HepG2 (cell line): ENCODE data around the gene SLC17A8. TPM values are rescaled to one million over a fixed set of nuclear protein-coding genes. Genes with fewer than 3 reads are reported as not detected.

ENCODE experiments used
- ATAC-seq: fragments of 200-7000 bp; cut with Tn5 transposase; 3 replicates; pipeline ENCODE4 v1.9.1; 2020; ENCODE audit warnings: mild to moderate bottlenecking, moderate library complexity
- BruUV-seq: library from RNA; stranded (reverse); fragments of 400-500 nt; replicated peaks from 2 replicates; lab custom pipeline; 2021; lab: Mats Ljungman, UMichigan
- CTCF ChIA-PET: fragments of 300-600 bp; formaldehyde crosslinking; extraction: SDS; loops from one replicate; lab custom pipeline; 2021; ENCODE audit warnings: low total read pairs, inconsistent platforms, low intra/inter-chr PET ratio; lab: Yijun Ruan, JAX
- POLR2A ChIA-PET: fragments of 350-600 bp; sonication (Branson Sonifier 250); formaldehyde crosslinking; loops from one replicate; lab custom pipeline; 2020; ENCODE audit warnings: antibody characterized with exemption, inconsistent platforms; lab: Yijun Ruan, JAX
- DNase-seq: peaks from one replicate; pipeline ENCODE4 v3.0.0-alpha.2; 2015; ENCODE audit warnings: low spot score
- FAIRE-seq: peaks from 3 replicates; lab custom pipeline; 2011; peaks lifted over from hg19 to GRCh38; lab: Jason Lieb, UNC
- H2AFZ ChIP-seq: one replicate; pipeline ENCODE4 v1.6.1; 2011; ENCODE audit warnings: low read length, inconsistent platforms
- H3K27ac ChIP-seq: fragments of 300-600 bp; 3 replicates; pipeline ENCODE4 v1.8.0; 2011; ENCODE audit warnings: mixed run types, mild to moderate bottlenecking, mixed read lengths, low read length, inconsistent platforms; ENCODE audit not compliant: insufficient read depth; ENCODE audit errors: extremely low read length
- H3K27me3 ChIP-seq, 2 experiments: fragments of 200-600 bp in 1 of 2; 2 replicates in 1 of 2; 3 replicates in 1 of 2; pipeline versions ENCODE4 v1.6.0 to v1.8.0; 2011; ENCODE audit warnings: low read length in 2 of 2, mild to moderate bottlenecking in 2 of 2, moderate library complexity in 2 of 2, inconsistent platforms in 1 of 2; ENCODE audit not compliant: insufficient read depth in 2 of 2, control insufficient read depth in 1 of 2
- H3K36me3 ChIP-seq, 2 experiments: fragments of 200-600 bp in 1 of 2; replicated peaks in 1 of 2; 2 replicates in 1 of 2; 3 replicates in 1 of 2; pipeline versions ENCODE4 v1.5.1 to v1.8.0; 2011; ENCODE audit warnings: low read length in 2 of 2, inconsistent platforms in 1 of 2; ENCODE audit not compliant: insufficient read depth in 2 of 2, control insufficient read depth in 1 of 2
- H3K4me1 ChIP-seq: 2 replicates; pipeline ENCODE4 v1.5.1; 2012; ENCODE audit warnings: low read length, inconsistent platforms; ENCODE audit not compliant: insufficient read depth
- H3K4me2 ChIP-seq: 2 replicates; pipeline ENCODE4 v1.6.0; 2011; ENCODE audit warnings: low read depth, low read length, inconsistent platforms
- H3K4me3 ChIP-seq, 3 experiments: fragments of 200-600 bp in 1 of 3; sonication (generic), shearing (Covaris generic) in 1 of 3; replicated peaks in 1 of 3; 2 replicates each; pipeline ENCODE4 v1.5.1; 2011 to 2016; ENCODE audit warnings: low read length in 3 of 3, inconsistent platforms in 2 of 3, low read depth in 2 of 3, mild to moderate bottlenecking in 2 of 3, control low read depth in 1 of 3, mixed read lengths in 1 of 3; ENCODE audit not compliant: insufficient read depth in 1 of 3
- H3K79me2 ChIP-seq: one replicate; pipeline ENCODE4 v1.6.1; 2011; ENCODE audit warnings: low read length, inconsistent platforms; ENCODE audit not compliant: insufficient read depth
- H3K9ac ChIP-seq: 2 replicates; pipeline ENCODE4 v1.6.0; 2011; ENCODE audit warnings: mild to moderate bottlenecking, low read depth, low read length, inconsistent platforms; ENCODE audit not compliant: insufficient read depth
- H3K9me3 ChIP-seq: 2 replicates; pipeline ENCODE4 v1.5.1; 2012; ENCODE audit warnings: mild to moderate bottlenecking, low read length
- H4K20me1 ChIP-seq: 2 replicates; pipeline ENCODE4 v1.6.0; 2011; ENCODE audit warnings: inconsistent platforms, mild to moderate bottlenecking, low read length, moderate library complexity; ENCODE audit not compliant: insufficient read depth
- FUBP1 ChIP-seq: sonication (generic); formaldehyde crosslinking; IDR thresholded peaks from 2 replicates; pipeline ENCODE4 v1.5.1; 2020; ENCODE audit warnings: missing genetic modification reagents, mild to moderate bottlenecking, borderline replicate concordance
- HDAC6 ChIP-seq: fragments of 200-600 bp; sonication (generic); IDR thresholded peaks from 2 replicates; pipeline ENCODE4 v1.7.0; 2017; ENCODE audit warnings: mild to moderate bottlenecking, antibody characterized with exemption, low read length, low read depth
- HNRNPL ChIP-seq: fragments of 200-400 bp; formaldehyde crosslinking; IDR thresholded peaks from 2 replicates; pipeline ENCODE4 v1.6.1; 2017; ENCODE audit warnings: mild to moderate bottlenecking, low read depth, low read length
- PCBP1 ChIP-seq: fragments of 200-400 bp; formaldehyde crosslinking; IDR thresholded peaks from 2 replicates; pipeline ENCODE4 v1.6.1; 2017; ENCODE audit warnings: mild to moderate bottlenecking, low read depth, low read length, borderline replicate concordance
- PRMT3 ChIP-seq: sonication (generic); formaldehyde crosslinking; IDR thresholded peaks from 2 replicates; pipeline ENCODE4 v1.8.1; 2022; ENCODE audit warnings: low read depth, mild to moderate bottlenecking, moderate library complexity, missing genetic modification reagents, borderline replicate concordance
- RNF2 ChIP-seq: fragments of 450-650 bp; conservative IDR thresholded peaks from 2 replicates; pipeline ENCODE4 v1.6.1; 2016; ENCODE audit warnings: low read depth
- RORA ChIP-seq: sonication (generic); formaldehyde crosslinking; IDR thresholded peaks from 2 replicates; pipeline ENCODE4 v1.5.0; 2020; ENCODE audit warnings: mild to moderate bottlenecking, missing genetic modification reagents, moderate library complexity
- SYNCRIP ChIP-seq: fragments of 200-400 bp; formaldehyde crosslinking; IDR thresholded peaks from 2 replicates; pipeline ENCODE4 v1.6.1; 2018; ENCODE audit warnings: mild to moderate bottlenecking, low read depth, low read length; ENCODE audit not compliant: insufficient read depth
- ZFAT ChIP-seq: sonication (generic); formaldehyde crosslinking; conservative IDR thresholded peaks from 2 replicates; pipeline ENCODE4 v1.8.1; 2023; ENCODE audit warnings: missing genetic modification reagents, inconsistent platforms
- ZNF598 ChIP-seq: sonication (generic); formaldehyde crosslinking; IDR thresholded peaks from 2 replicates; pipeline ENCODE4 v1.5.1; 2020; ENCODE audit warnings: mild to moderate bottlenecking, missing genetic modification reagents, borderline replicate concordance
- WGBS: methylation state at CpG from one replicate; pipeline ENCODE4 v1.1.6; 2017; ENCODE audit warnings: low lambda C conversion rate; 5-methylcytosine and 5-hydroxymethylcytosine counted together
- in situ Hi-C: cut with HindIII; loops from 2 replicates; pipeline ENCODE4 v1.10.0; 2017; ENCODE audit warnings: low pct_unique_long_range_greater_than_20kb; ENCODE audit not compliant: extremely low pct_ligation_motif_present
- intact Hi-C: fragments of 100-400 bp; cut with micrococcal nuclease; formaldehyde crosslinking; loops from one replicate; pipeline ENCODE4 v1.10.0; 2022; ENCODE audit not compliant: unreplicated experiment
- polyA plus RNA-seq, 8 experiments: library from polyadenylated mRNA; depleted of rRNA in 3 of 8; stranded (reverse) in 7 of 8; unstranded in 1 of 8; fragments of >200 nt; fragmentation: Illumina TruSeq in 4 of 8; extraction: Trizol in 4 of 8; gene quantifications; 2 replicates each; pipeline versions ENCODE4 v1.2.1 to v1.2.3, GENCODE V29; 2011 to 2016; ENCODE audit warnings: low read depth in 4 of 8, missing spikeins in 1 of 8, mixed read lengths in 1 of 8; ENCODE audit not compliant: insufficient read depth in 1 of 8
- total RNA-seq, 5 experiments: library from RNA; depleted of rRNA; stranded (reverse); fragments of >200 nt; fragmentation: Illumina TruSeq; extraction: Trizol; gene quantifications; 2 replicates each; pipeline ENCODE4 v1.2.3, GENCODE V29; 2016; ENCODE audit warnings: low read depth in 1 of 5
- TF ChIP-seq, protein P1 (sequence below): sonication (generic); formaldehyde crosslinking; IDR thresholded peaks from 2 replicates; pipeline ENCODE4 v1.5.1; 2020; ENCODE audit warnings: missing genetic modification reagents, mild to moderate bottlenecking, borderline replicate concordance
- TF ChIP-seq, protein P2 (sequence below): sonication (generic); formaldehyde crosslinking; IDR thresholded peaks from 2 replicates; pipeline ENCODE4 v1.5.1; 2020; ENCODE audit warnings: mild to moderate bottlenecking, missing genetic modification reagents, moderate library complexity
- TF ChIP-seq, protein P3 (sequence below): sonication (generic); formaldehyde crosslinking; IDR thresholded peaks from 2 replicates; pipeline ENCODE4 v1.5.0; 2020; ENCODE audit warnings: mild to moderate bottlenecking, missing genetic modification reagents
- TF ChIP-seq, protein P4 (sequence below): sonication (generic); formaldehyde crosslinking; IDR thresholded peaks from 2 replicates; pipeline ENCODE4 v1.4.0; 2020; ENCODE audit warnings: missing genetic modification reagents

SLC17A8 gene
- total and polyA plus RNA-seq, 2 of the 13 experiments (the other 11 are each of a cell fraction or from before 2014, with no cell fraction given): 0.07 to 0.15 TPM

DNA sequence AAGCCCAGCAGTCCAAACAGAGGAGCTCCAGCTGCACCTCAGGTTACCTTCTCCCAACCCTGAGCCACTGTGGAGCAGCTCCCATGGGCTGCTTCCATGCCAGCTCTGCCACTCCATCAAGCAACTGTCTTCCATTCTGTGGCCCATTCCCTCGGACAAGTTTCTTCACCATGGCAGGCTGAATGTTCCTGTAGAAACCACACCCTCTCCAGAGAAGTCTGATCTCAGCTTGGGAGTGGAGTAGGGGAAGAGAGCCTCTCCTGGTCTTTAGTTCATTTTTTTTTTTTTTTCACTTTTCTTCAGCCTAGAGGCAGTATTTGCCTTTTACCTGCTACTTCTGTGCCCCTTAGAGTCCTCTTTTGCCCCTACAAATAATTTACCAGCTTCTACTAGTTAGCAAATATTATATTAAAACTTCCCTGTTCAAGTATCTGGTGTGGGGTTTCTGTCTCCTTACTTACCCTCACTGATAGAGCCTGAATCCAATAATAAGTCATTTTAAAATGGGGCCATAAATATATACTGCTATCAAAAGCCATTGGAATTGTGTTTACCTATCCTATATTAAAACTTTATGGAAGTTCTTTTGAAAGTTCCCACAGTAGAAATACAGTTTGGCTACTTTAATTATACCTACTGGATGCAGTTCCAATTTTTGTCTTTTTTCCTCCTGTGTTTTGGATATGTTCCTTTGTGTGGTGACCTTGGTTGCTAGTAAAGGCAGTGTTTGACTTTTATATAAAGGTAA, 11.7 kb upstream of the SLC17A8 start:
- no peaks in the 10 kb centered on the region for H3K9me3 ChIP-seq
- no peak overlapping the region for H3K9ac ChIP-seq
- H3K27ac ChIP-seq: no peak overlapping the region
- ChIA-PET POLR2A (no interaction called here), CTCF (interaction anchor here (0.8 kb wide), 1 partner anchor 210 kb away, joined by 3 read pairs; no protein-coding TSS in a partner anchor)
- H3K4me1 ChIP-seq: peaks cover 12% of the 10 kb centered on the region
- 60% methylated on average over 1 of the region's 1 CpG for WGBS
- no peaks in the 10 kb centered on the region for H4K20me1 ChIP-seq
- DNase-seq (no peak), ATAC-seq (peak; percentile 60), FAIRE-seq (no peak)
- BruUV-seq: no TSS peak
- no peaks in the 10 kb centered on the region for H3K27me3 ChIP-seq
- H3K36me3 ChIP-seq: no peaks in the 10 kb centered on the region
- in situ Hi-C loops: no loop called here
- H3K4me2 ChIP-seq: no peak overlapping the region
- no peak overlapping the region for H2AFZ ChIP-seq
- intact Hi-C loops: no loop called here
- H3K79me2 ChIP-seq: no peaks in the 10 kb centered on the region
- H3K4me3 ChIP-seq: no peak overlapping the region
- TF ChIP-seq RORA: no peak
- no peak for TF ChIP-seq SYNCRIP
- TF ChIP-seq, protein P1, sequence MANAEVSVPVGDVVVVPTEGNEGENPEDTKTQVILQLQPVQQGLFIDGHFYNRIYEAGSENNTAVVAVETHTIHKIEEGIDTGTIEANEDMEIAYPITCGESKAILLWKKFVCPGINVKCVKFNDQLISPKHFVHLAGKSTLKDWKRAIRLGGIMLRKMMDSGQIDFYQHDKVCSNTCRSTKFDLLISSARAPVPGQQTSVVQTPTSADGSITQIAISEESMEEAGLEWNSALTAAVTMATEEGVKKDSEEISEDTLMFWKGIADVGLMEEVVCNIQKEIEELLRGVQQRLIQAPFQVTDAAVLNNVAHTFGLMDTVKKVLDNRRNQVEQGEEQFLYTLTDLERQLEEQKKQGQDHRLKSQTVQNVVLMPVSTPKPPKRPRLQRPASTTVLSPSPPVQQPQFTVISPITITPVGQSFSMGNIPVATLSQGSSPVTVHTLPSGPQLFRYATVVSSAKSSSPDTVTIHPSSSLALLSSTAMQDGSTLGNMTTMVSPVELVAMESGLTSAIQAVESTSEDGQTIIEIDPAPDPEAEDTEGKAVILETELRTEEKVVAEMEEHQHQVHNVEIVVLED (CRISPR knock-in tag): no peak
- no peak for TF ChIP-seq FUBP1 (CRISPR knock-in tag)
- TF ChIP-seq RNF2: no peak
- no peak for TF ChIP-seq HNRNPL
- no peak for TF ChIP-seq HDAC6
- no peak for TF ChIP-seq ZNF598
- no peak for TF ChIP-seq PRMT3 (CRISPR knock-in tag)
- TF ChIP-seq, protein P2, sequence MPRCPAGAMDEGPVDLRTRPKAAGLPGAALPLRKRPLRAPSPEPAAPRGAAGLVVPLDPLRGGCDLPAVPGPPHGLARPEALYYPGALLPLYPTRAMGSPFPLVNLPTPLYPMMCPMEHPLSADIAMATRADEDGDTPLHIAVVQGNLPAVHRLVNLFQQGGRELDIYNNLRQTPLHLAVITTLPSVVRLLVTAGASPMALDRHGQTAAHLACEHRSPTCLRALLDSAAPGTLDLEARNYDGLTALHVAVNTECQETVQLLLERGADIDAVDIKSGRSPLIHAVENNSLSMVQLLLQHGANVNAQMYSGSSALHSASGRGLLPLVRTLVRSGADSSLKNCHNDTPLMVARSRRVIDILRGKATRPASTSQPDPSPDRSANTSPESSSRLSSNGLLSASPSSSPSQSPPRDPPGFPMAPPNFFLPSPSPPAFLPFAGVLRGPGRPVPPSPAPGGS (CRISPR knock-in tag): no peak
- TF ChIP-seq, protein P3, sequence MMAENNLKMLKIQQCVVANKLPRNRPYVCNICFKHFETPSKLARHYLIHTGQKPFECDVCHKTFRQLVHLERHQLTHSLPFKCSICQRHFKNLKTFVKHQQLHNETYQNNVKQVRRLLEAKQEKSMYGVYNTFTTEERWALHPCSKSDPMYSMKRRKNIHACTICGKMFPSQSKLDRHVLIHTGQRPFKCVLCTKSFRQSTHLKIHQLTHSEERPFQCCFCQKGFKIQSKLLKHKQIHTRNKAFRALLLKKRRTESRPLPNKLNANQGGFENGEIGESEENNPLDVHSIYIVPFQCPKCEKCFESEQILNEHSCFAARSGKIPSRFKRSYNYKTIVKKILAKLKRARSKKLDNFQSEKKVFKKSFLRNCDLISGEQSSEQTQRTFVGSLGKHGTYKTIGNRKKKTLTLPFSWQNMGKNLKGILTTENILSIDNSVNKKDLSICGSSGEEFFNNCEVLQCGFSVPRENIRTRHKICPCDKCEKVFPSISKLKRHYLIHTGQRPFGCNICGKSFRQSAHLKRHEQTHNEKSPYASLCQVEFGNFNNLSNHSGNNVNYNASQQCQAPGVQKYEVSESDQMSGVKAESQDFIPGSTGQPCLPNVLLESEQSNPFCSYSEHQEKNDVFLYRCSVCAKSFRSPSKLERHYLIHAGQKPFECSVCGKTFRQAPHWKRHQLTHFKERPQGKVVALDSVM: no peak
- TF ChIP-seq PCBP1: no peak
- TF ChIP-seq, protein P4, sequence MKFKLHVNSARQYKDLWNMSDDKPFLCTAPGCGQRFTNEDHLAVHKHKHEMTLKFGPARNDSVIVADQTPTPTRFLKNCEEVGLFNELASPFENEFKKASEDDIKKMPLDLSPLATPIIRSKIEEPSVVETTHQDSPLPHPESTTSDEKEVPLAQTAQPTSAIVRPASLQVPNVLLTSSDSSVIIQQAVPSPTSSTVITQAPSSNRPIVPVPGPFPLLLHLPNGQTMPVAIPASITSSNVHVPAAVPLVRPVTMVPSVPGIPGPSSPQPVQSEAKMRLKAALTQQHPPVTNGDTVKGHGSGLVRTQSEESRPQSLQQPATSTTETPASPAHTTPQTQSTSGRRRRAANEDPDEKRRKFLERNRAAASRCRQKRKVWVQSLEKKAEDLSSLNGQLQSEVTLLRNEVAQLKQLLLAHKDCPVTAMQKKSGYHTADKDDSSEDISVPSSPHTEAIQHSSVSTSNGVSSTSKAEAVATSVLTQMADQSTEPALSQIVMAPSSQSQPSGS: no peak
- no peak for TF ChIP-seq ZFAT
